Coronary artery (tissue), 2 donors: ENCODE results near the gene ABRACL.

Source experiments
- DNase-seq: peaks from one replicate; pipeline ENCODE4 v3.0.0-alpha.2; 2017; ENCODE audit warnings: low spot score
- H3K27ac ChIP-seq, 2 donors: fragments of 200-600 bp; sonication (generic); one replicate each; pipeline ENCODE4 v1.5.1; 2016 to 2019
- H3K4me3 ChIP-seq: fragments of 200-600 bp; sonication (generic); 2 replicates; pipeline ENCODE4 v1.5.1; 2016; ENCODE audit warnings: mild to moderate bottlenecking, moderate library complexity
- CTCF ChIP-seq: fragments of 200-600 bp; sonication (generic); IDR thresholded peaks from one replicate; pipeline ENCODE4 v1.5.1; 2019; ENCODE audit warnings: antibody characterized with exemption

Gene ABRACL

GRCh38 chr6:138997136-138997535 is 31.4 kb upstream of the ABRACL start:
- Histone ChIP-seq H3K27ac (no peak overlapping the region), H3K4me3 (no peak overlapping the region)
- TF ChIP-seq CTCF = no peak
- no peak for DNase-seq

GRCh38 chr6:138999949-139000725 is 28.4 kb upstream of the ABRACL start:
- Histone ChIP-seq H3K27ac (no peak overlapping the region), H3K4me3 (no peak overlapping the region)
- no peak for TF ChIP-seq CTCF
- no peak for DNase-seq

GRCh38 chr6:139003751-139004150 is 24.8 kb upstream of the ABRACL start:
- Histone ChIP-seq H3K27ac (no peak overlapping the region), H3K4me3 (no peak overlapping the region)
- TF ChIP-seq CTCF = no peak
- no peak for DNase-seq

GRCh38 chr6:139006477-139006876 is 22.1 kb upstream of the ABRACL start:
- Histone ChIP-seq H3K27ac (no peak overlapping the region), H3K4me3 (no peak overlapping the region)
- no peak for DNase-seq
- no peak for TF ChIP-seq CTCF

GRCh38 chr6:139007428-139007827 is 21.1 kb upstream of the ABRACL start:
- TF ChIP-seq CTCF = no peak
- DNase-seq = no peak
- no peak overlapping the region for H3K4me3 ChIP-seq
- no peak overlapping the region for H3K27ac ChIP-seq

- H3K27ac ChIP-seq = no peak overlapping the region
- TF ChIP-seq CTCF = no peak
- DNase-seq = no peak
Observed at GRCh38 chr6:139008117-139008516, 20.4 kb upstream of the ABRACL start.

GRCh38 chr6:139010674-139011073 is 17.9 kb upstream of the ABRACL start:
- DNase-seq = no peak
- Histone ChIP-seq H3K4me3 (no peak overlapping the region), H3K27ac (no peak overlapping the region)
- TF ChIP-seq CTCF = no peak

More at GRCh38 chr6:139008117-139008516, 20.4 kb upstream of the ABRACL start:
- H3K4me3 ChIP-seq = no peak overlapping the region
